ENCODE data around the gene TFDP2.

Gene TFDP2

DNA sequence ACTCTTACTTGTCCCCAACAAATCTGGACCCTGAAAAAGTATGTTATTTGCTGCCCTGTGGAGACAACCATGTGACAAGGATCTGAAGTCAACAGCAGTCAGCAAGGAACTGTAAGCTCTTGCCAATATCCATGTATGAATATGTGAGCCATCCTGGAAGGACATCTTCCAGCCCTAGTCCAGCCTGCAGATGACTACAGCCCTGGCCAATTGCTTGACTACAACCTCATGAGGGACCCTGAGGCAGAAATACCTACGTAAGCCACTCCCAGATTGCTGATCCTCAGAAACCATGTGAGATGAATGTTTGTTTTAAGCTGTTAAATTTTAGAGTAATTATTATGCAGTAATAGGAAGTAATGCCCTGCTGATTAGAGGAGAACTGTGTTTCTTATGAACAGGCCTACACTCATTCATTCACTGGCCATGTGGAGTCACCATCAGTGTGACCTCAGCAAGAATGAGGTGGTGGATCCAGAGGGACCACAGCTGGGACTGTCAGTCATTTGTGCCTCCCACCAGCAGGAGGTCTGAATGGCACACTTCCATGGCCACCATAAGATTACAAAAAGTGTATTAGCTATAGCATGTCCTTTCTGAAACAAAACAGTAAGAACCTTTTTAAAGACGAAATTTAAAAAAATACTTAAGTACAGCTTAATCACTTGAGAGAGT, 92.6 kb downstream of the TFDP2 start:
- H3K4me3 Mint-ChIP-seq = no peak overlapping the region
- H3K4me1 Mint-ChIP-seq = no peaks in the 10 kb centered on the region
- DNase-seq = no peak
- ATAC-seq = no peak
- no peak overlapping the region for H3K27ac Mint-ChIP-seq
- peaks cover 0 to 5% of the 10 kb centered on the region in 2 donors for H3K9me3 Mint-ChIP-seq
- no peaks in the 10 kb centered on the region for H3K27me3 Mint-ChIP-seq

DNA sequence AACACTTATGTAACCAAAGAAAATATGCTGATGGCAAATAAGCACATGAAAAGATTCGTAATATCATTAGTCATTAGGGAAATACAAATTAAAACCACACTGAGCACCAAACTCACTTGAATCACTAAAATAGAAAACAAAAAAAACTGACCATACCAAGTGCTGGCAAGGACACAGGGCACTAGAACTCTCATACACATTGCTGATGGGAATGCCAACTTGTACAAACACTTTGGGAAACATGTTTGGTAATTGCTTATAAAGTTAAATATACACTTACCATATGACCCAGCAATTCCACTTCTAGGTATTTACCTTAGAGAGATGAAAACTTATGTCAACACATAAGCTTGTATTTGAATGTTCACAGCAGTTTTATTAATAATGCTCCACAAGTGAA, 95.5 kb downstream of the TFDP2 start:
- DNase-seq (no peak), ATAC-seq (no peak)
- no peaks in the 10 kb centered on the region for H3K4me1 Mint-ChIP-seq
- no peaks in the 10 kb centered on the region for H3K27me3 Mint-ChIP-seq
- peaks cover 0 to 5% of the 10 kb centered on the region in 2 donors for H3K9me3 Mint-ChIP-seq
- H3K27ac Mint-ChIP-seq = no peak overlapping the region
- no peak overlapping the region for H3K4me3 Mint-ChIP-seq

DNA sequence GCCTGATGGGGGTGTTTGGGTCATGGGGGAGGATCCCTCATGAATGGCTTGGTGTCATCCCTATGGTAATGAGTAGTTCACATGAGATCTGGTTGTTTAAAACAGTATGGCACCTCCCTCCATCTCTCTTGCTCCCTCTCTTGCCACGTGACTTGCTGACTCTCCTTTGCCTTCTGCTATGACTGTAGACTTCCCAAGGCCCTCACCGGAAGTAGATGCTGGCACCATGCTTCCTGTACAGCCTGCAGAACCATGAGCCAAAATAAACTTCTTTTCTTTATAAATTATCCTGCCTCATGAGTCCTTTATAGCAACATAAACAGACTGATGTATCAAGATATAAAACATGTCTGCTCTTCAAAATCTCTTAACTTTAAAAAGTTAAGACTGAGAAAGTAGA, 96.1 kb downstream of the TFDP2 start:
- ATAC-seq = peak; percentile 59
- no peaks in the 10 kb centered on the region for H3K4me1 Mint-ChIP-seq
- no peak for DNase-seq
- no peak overlapping the region for H3K27ac Mint-ChIP-seq
- peaks cover 0 to 5% of the 10 kb centered on the region in 2 donors for H3K9me3 Mint-ChIP-seq
- H3K4me3 Mint-ChIP-seq = no peak overlapping the region
- no peaks in the 10 kb centered on the region for H3K27me3 Mint-ChIP-seq

DNA sequence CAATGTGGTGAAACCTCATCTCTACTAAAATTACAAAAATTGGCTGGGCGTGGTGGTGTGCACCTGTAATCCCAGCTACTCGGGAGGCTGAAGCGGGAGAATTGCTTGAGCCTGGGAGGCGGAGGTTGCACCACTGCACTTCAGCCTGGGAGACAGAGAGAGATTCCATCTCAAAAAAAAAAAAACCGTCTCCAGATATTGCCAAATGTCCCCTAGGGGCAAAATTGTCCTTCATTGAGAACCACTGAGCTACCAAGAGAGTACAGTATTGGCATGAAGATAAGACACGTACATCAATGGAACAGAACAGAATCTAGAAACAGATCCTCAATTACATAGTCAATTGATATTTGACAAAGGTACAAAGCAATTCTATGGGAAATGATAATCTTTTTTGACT, 98.0 kb downstream of the TFDP2 start:
- no peak overlapping the region for H3K27ac Mint-ChIP-seq
- no peak overlapping the region for H3K4me3 Mint-ChIP-seq
- peaks cover 0 to 5% of the 10 kb centered on the region in 2 donors for H3K9me3 Mint-ChIP-seq
- no peaks in the 10 kb centered on the region for H3K27me3 Mint-ChIP-seq
- ATAC-seq (no peak), DNase-seq (no peak)
- H3K4me1 Mint-ChIP-seq = no peaks in the 10 kb centered on the region

DNA sequence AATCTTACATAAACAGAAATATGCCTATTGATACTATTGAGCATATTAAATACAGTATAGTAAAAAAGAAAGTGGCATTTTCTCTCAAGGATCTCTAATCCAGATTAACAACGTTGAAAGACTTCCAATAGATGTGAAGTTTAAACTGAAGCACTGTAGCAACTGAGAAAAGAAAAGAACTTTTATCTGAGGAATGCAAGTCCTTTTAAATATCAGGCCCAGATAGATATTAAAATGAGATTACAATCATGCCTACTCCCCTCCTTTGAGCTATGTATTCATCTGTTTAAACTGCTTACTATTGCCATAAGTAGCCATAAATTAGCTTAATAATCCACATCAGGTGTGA, 102.3 kb downstream of the TFDP2 start:
- no peaks in the 10 kb centered on the region for H3K27me3 Mint-ChIP-seq
- DNase-seq (no peak), ATAC-seq (no peak)
- H3K4me1 Mint-ChIP-seq = no peaks in the 10 kb centered on the region
- H3K9me3 Mint-ChIP-seq = no peaks in the 10 kb centered on the region
- no peak overlapping the region for H3K4me3 Mint-ChIP-seq
- peak overlapping the region in 1 of 2 donors; percentile 21 for H3K27ac Mint-ChIP-seq

DNA sequence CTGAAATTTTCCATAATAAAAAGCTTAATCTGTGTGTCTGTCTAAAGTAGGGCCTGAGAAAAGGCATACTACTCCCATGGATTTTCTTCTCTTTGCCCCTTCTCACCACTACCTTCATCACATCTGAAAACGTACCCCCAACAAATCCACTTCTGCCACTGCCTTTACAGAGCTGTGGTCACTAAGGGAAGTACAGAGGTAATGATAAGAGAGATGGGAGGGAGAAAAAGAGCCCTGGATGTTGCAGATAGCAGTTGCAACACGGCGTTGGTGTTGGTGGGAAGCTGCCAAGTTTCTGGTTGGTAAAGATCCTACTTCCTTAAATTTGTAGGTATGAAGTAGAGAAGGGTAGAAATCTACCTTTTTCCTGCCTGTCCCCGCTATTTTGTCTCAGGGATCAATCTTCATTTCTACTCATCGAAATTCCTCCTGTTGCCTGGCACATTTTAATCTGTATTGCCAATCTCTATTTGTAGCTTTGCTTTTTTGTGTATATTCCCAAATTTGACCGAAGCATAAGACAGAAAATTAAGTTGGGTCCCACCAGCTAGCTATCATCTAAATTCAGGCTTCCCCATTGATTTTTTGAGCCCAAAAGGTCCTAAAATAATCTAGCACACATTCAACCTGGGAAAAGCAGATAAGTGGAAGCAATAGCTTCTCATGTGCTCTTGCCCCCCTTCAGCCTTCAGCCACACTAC, 102.9 kb downstream of the TFDP2 start:
- H3K4me1 Mint-ChIP-seq = peaks cover 1% of the 10 kb centered on the region
- H3K4me3 Mint-ChIP-seq = no peak overlapping the region
- H3K27me3 Mint-ChIP-seq = no peaks in the 10 kb centered on the region
- ATAC-seq (no peak), DNase-seq (no peak)
- H3K27ac Mint-ChIP-seq = peak overlapping the region in 1 of 2 donors; percentile 21
- H3K9me3 Mint-ChIP-seq = no peaks in the 10 kb centered on the region

DNA sequence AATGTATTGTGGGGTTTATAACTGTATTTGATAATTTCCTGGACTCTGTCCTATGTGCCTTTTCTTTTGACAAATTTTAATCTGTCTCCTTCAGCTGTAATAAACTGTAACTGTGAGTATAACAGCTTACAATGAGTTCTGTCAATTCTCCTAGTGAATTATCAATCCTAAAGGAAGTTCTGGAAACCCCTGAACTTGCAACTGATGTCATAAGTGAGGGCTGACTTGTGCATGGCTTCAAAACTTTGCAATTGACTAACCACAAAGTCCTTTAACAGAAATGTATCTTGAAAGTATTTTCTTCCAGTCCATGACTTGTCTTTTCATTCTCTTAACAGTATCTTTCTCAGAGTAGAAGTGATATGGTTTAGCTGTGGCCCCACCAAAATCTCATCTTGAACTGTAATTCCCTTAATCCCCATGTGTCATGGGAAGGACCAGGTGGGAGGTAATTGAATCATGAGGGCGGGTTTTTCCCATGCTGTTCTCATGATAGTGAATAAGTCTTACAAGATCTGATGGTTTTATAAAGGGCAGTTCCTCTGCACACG, 108.3 kb downstream of the TFDP2 start:
- Mint-ChIP-seq H3K4me3 (no peak overlapping the region), H3K9me3 (no peaks in the 10 kb centered on the region)
- no peak for ATAC-seq

DNA sequence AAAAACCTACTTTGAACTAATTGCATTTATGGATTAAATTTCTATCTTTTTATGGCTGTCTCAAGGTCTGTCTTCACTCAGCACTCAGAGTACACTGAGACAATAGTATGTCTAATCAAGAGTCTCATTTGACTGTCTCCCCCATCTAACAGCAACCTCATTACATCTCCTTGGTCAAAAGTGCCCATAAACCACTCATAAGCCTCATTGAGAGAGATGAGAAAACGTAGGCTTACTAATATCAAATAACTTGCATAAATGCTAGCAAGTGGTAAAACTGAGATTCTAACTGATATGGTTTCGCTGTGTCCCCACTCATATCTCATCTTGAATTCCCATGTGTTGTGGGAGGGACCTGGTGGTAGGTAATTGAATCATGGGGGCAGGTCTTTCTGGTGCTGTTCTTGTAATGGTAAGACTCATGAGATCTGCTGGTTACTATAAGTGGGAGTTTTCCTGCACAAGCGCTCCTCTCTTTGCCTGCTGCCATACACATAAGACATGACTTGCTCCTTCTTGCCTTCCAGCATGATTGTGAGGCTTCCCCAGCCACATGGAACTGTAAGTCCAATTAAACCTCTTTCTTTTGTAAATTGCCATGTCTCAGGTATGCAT, 113.9 kb downstream of the TFDP2 start:
- Mint-ChIP-seq H3K4me1 (no peaks in the 10 kb centered on the region), H3K27ac (no peak overlapping the region), H3K27me3 (no peaks in the 10 kb centered on the region), H3K4me3 (no peak overlapping the region), H3K9me3 (no peaks in the 10 kb centered on the region)
- ATAC-seq (no peak), DNase-seq (no peak)

More for the DNA sequence above, 108.3 kb downstream of the TFDP2 start:
- no peak overlapping the region for H3K27ac Mint-ChIP-seq
- H3K4me1 Mint-ChIP-seq = peaks cover 6% of the 10 kb centered on the region
- no peaks in the 10 kb centered on the region for H3K27me3 Mint-ChIP-seq
- no peak for DNase-seq

DNA sequence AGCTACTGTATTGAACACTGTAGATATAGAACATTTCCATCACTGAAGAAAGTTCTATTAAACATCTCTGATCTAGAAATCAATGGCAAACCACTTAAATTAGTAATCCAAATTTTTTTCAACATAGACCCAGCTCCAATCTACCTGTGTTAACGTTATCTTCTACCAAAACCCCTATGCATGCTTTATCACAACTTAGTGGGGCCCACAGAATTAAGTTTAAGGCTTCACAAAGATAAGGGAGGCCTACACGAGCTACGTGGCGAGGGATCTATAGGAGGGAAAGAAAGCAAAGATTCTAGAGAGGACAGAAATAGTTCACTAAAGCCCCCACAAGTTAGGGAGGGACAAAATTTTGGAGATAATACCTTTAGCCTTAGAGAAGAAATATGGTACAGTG, 116.1 kb downstream of the TFDP2 start:
- Mint-ChIP-seq H3K4me1 (peaks cover 12% of the 10 kb centered on the region), H3K27ac (no peak overlapping the region), H3K4me3 (no peak overlapping the region), H3K9me3 (no peaks in the 10 kb centered on the region), H3K27me3 (no peaks in the 10 kb centered on the region)
- DNase-seq = no peak
- no peak for ATAC-seq

DNA sequence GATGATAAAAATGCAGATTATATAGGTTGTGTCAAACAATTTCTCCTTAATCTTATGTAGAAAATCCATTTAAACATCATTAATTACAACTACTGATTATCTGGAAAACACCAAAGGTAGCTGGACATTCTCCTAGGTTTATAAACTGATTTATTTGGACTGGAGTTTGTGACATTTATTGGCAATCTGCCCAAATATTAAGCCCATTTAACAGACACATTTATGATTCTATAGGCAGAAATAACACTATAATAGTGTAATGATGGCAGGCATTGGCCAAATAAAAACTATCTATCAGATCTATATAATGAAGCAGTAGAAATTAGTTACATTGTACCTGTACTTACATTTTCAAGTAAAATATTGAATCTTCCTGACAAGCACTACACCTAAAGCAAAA, 117.8 kb downstream of the TFDP2 start:
- Mint-ChIP-seq H3K4me1 (peaks cover 17% of the 10 kb centered on the region), H3K4me3 (no peak overlapping the region), H3K27ac (no peak overlapping the region), H3K27me3 (no peaks in the 10 kb centered on the region), H3K9me3 (no peaks in the 10 kb centered on the region)
- DNase-seq (no peak), ATAC-seq (no peak)

DNA sequence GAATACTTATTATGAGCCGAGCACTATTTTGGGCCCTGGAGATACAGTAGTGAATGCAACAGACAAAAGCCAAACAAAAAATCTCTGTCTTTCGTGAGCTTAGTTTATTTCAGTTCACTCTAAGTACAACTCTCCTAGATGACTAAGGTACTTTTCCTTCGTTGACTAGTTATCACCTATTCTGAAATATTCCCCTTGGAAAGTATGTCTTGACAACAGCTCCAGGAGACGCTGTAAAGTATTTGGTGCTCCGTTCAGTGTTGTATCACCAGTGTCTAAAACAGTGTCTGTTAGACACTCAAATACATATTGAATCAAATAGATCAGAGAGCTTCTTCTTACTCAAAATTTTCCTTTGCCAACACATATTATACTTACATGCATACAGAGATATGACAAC, 119.6 kb downstream of the TFDP2 start:
- Mint-ChIP-seq H3K9me3 (no peaks in the 10 kb centered on the region), H3K27ac (no peak overlapping the region), H3K4me1 (peaks cover 20% of the 10 kb centered on the region), H3K4me3 (no peak overlapping the region), H3K27me3 (no peaks in the 10 kb centered on the region)
- DNase-seq (no peak), ATAC-seq (no peak)

DNA sequence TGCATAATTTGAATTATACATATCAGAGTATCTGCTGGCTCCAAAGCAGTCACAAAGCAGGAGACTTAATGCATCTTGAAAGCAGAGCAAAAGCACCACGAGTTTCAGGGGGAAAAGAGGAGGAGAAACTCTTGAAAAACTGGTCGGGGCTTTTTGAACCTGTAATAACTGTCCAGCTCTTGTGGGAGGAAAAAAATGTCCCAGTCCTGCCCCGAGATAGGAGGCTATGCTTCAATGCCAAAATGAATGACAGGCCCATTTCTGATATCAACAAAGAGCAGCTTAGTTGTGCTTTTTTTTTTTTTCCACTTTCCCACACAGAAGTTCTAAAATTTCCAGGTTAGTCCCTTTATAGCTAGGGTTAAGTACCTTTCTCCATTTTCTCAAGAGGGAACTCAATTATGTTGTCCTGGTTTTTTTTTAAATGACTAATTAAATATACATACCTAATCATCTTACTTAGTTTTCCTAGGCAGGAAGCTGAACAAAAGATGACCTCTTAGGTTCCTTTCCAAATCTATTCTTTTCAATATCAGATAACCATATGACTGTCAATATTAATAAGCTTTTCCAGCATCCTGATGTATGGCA, 120.2 kb downstream of the TFDP2 start:
- Mint-ChIP-seq H3K9me3 (no peaks in the 10 kb centered on the region), H3K27me3 (no peaks in the 10 kb centered on the region), H3K27ac (peak overlapping the region in 1 of 2 donors; percentile 10), H3K4me3 (no peak overlapping the region), H3K4me1 (peaks cover 20% of the 10 kb centered on the region)
- no peak for DNase-seq
- no peak for ATAC-seq

DNA sequence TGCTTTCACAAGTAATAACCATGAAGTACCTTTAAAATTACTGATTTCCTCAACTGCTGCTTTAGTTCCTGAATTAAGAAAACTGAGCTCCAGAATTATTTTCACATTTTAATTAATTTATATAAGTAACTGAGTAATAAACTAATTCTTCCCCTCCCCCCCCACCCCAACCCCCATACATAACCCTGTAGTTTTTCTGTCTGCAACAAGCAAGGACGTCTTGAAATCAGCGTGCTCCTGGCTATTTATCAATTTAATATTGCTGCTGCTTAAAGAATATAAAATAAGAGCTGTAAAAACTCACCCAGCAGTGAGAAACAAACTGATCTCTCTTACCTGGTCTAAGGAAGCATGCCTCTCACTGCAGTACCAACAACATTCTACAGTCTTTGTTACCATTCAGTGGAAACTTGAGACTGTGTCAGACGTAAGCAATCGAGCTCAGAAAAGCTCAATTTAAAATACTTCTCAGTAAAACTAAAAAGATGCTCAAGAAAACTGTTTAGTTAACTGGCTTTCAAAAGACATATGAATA, 121.0 kb downstream of the TFDP2 start:
- Mint-ChIP-seq H3K9me3 (no peaks in the 10 kb centered on the region), H3K27me3 (no peaks in the 10 kb centered on the region), H3K4me3 (peak overlapping the region; percentile 89 to 93), H3K27ac (peak overlapping the region; percentile 46 to 96), H3K4me1 (peaks cover 20% of the 10 kb centered on the region)
- peak; percentile 93 for ATAC-seq
- DNase-seq = peak; percentile 18 to 34

DNA sequence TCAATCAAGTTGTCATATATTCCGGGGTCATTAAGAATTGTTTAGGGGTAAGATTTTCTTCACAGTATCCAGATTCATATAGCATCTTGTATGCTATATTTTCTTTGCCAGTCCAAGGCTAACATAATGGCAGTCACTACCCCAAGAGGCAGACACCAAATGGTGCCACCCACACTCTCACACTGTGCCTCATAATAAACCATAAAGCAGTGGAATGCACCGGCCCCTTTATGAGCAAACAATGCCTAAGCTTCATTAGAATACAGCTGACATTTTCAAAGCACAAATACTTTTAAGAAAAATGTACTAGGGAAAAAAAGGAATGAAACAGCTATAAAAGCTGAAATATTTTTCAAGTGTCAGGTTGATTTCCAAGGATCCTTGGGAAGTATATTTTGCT, 121.6 kb downstream of the TFDP2 start:
- H3K4me3 Mint-ChIP-seq = peak overlapping the region; percentile 79 to 93
- H3K27me3 Mint-ChIP-seq = no peaks in the 10 kb centered on the region
- ATAC-seq = peak; percentile 95
- peak; percentile 19 to 49 for DNase-seq
- H3K9me3 Mint-ChIP-seq = no peaks in the 10 kb centered on the region
- H3K4me1 Mint-ChIP-seq = peaks cover 20% of the 10 kb centered on the region
- H3K27ac Mint-ChIP-seq = peak overlapping the region; percentile 42 to 67

DNA sequence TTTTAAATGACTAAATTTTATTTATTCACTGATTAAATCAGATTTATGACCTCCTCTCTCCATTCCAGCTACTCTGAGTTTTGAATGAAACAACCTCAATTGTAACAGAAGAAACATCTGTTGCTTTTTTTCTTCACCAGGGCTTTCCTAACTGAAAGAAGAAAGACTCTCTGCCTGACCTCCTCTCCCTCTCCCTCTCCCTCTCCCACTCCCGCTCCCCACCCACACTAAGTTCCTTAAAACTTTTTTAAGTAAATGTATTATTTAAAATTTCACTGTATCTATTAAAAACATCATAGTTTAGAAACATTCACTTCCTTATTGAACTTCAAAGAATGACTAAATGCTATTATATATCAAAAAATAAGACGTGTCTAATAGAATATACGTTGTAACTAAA, 122.0 kb downstream of the TFDP2 start:
- ATAC-seq = no peak
- peak overlapping the region; percentile 79 to 93 for H3K4me3 Mint-ChIP-seq
- no peaks in the 10 kb centered on the region for H3K27me3 Mint-ChIP-seq
- H3K4me1 Mint-ChIP-seq = peaks cover 22% of the 10 kb centered on the region
- no peaks in the 10 kb centered on the region for H3K9me3 Mint-ChIP-seq
- H3K27ac Mint-ChIP-seq = peak overlapping the region in 1 of 2 donors; percentile 67
- no peak for DNase-seq
